ENCODE data around the gene ATP13A2.
"Not testable (repeated sequence)": the region's sequence is repeated elsewhere in the genome, so short reads cannot be mapped to it uniquely, and the experiment has no call there.

ATP13A2 gene

DNA sequence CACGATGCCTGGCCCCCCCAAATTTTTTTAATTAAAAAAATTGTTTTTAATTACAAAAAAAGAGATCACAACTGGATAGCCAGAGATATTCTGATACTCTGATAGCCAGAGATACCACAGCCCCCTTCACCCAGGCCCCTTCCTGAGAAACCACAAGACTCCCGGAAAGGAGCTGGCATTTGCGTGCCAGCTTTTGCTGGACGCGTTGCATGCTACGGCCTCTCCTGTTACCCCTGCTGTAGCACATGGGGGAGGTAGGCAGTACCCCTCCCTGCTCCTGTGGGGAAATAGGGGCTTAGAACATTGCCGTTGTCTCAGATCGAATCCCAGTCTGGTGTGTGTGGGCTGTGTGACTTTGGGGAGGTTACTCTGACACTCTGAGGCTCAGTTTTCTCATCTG lies 54.0 kb downstream of the ATP13A2 start:
- no peak for DNase-seq (ENCODE audit: low spot score)

DNA sequence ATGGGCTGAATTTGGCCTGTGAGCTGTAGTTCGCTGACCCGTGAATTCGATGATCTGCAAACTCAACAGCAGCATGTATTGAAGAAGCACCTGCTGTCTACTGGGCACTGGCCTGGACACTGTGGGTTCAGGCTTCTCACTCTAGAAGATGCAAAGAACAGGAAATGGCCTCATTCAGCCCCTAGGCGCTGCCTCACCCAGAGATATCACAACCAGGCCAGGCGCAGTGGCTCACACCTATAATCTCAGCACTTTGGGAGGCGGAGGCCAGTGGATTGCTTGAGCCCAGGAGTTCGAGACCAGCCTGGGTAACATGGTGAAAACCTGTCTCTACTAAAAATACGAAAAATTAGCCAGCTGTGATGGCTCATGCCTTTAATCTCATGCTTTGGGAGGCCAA lies 55.0 kb downstream of the ATP13A2 start:
- DNase-seq (ENCODE audit: low spot score): no peak

DNA sequence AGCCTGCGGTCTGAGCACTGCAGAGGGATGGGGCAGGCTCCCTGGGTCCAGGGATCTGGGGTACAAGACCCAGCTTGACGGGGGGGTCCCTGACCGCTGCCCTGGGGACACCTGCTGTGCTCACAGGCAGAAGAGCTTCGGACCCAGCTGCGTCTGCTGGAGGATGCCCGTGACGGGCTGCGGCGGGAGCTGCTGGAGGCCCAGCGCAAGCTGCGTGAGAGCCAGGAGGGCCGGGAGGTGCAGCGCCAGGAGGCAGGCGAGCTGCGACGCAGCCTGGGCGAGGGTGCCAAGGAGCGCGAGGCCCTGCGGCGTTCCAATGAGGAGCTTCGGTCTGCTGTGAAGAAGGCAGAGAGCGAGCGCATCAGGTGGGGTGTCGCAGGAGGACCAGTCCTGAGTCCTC lies 56.5 kb downstream of the ATP13A2 start:
- no peak for DNase-seq (ENCODE audit: low spot score)

DNA sequence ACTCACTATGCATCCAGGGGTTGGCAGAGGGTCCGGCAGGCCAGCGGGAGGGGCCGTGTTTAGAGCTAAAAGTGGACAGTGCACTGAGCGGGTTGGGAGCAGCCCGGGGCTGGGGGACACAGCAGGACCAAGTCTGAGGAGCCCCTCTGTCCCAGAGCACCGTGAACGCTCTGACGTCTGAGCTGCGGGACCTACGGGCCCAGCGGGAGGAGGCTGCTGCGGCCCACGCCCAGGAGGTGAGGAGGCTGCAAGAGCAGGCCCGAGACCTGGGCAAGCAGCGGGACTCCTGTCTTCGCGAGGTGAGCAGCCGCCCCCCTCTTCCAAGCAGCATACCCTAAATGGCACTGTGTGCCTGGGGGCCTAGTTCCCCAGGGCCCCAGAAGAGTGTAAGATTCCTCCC lies 57.1 kb downstream of the ATP13A2 start:
- no peak for DNase-seq (ENCODE audit: low spot score)

DNA sequence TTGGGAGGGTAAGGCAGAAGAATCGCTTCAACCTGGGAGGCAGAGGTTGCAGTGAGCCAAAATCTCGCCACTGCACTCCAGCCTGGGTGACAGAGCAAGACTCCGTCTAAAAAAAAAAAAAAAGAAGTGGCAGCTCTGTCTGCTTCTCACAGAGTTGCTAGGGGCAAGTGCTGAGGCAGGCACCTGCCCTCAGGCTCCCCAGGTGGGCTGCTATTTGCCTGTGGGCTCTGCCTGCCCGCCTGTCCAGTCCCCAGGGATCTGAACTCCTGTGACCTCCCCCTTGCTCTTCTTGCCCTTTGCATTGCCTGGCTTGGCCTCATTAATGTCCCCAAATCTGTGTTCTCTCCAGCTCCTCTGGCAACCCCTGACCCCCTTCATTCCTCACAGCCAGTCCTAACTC lies 59.4 kb downstream of the ATP13A2 start:
- not testable (repeated sequence) for DNase-seq (ENCODE audit: low spot score)

DNA sequence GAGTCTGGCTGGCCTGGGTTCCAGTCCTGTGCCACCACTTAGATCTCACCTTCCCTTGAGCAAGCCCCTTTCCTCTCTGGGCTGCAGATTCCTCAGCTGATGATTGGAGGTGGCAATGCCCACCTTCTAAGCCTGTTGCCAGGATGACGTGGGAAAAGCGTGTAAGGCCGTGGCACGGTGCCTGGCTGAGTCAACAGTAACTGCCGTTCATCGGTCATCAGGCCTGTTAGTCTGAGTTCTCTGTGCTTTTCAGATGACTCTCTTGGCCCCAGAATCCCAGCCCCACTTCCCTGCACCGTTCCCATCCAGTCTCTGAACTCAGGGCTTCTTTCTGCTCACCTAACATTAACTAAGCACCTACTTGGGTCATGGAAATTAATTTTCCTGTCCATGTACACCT lies 62.7 kb downstream of the ATP13A2 start:
- DNase-seq (ENCODE audit: low spot score): peak; percentile 54

DNA sequence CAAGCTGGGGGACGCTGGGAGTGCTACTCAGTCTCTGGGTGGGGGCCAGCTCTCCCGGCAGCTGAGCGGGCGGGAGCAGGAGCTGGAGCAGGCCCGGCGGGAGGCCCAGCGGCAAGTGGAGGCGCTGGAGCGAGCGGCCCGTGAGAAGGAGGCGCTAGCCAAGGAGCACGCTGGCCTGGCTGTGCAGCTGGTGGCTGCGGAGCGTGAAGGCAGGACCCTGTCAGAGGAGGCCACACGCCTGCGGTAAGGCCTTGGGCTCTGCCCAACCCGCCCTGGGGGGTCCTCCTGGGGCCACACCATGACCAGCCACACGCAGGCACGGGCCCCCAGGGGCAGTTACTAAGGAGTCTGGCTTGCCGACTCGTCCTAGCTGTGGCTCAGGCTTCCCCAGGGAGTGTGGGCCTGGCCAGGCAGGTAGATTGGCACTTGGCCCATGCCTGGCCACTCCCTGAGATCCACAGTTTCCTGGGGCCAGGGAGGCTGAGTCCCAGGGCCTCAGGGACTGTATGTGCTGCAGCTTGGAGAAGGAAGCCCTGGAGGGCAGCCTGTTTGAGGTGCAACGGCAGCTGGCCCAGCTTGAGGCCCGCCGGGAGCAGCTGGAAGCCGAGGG lies 63.3 kb downstream of the ATP13A2 start:
- not testable (repeated sequence) for DNase-seq (ENCODE audit: low spot score)

DNA sequence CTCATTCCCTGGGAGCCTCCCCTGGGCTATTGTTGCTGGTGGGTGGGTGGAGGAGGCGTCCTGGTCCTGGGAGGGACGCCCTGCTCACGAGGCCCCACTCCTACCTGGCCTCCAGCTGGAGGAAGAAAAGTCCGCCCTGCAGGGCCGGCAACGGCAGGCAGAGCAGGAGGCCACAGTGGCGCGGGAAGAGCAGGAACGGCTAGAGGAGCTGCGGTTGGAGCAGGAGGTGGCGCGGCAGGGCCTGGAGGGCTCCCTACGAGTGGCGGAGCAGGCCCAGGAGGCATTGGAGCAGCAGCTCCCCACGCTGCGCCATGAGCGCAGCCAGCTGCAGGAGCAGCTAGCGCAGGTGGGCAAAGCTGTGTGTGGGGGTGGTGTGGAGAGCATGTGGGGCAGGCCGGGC lies 65.1 kb downstream of the ATP13A2 start:
- DNase-seq (ENCODE audit: low spot score): no peak

DNA sequence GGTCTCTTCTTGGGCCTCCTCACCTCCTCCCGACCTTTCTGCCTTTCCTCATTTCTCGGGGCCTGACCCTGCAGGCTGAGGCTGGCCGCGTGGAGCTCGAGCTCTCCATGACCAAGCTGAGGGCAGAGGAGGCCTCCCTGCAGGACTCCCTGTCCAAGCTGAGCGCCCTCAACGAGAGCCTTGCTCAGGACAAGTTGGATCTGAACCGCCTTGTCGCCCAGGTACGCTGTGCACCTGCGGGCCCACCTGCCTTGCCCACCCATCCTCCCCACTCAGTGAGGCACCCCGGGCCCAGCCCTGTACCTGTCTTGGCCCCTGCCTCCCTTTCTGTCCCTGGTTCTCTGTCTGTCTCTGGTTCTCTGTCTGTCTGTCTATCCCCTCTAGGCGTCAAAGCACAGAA lies 65.5 kb downstream of the ATP13A2 start:
- not testable (repeated sequence) for DNase-seq (ENCODE audit: low spot score)

DNA sequence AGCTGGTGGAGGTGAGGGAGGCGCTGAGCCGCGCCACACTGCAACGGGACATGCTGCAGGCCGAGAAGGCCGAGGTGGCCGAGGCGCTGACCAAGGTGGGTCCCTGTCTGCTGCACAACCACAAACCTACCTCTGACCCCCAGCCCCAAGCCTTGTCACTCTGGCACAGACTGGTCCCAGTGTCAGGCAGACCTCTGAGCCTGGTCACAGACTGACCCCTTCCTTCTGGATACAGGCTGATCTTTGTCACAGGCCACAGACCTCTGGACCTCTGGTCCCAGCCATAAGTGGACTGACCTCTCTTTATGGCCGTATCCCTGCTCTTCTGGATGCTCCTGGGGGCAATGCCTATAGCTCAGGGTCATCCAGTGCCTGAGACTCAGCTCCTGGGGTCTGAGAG lies 66.2 kb downstream of the ATP13A2 start:
- DNase-seq (ENCODE audit: low spot score): not testable (repeated sequence)

DNA sequence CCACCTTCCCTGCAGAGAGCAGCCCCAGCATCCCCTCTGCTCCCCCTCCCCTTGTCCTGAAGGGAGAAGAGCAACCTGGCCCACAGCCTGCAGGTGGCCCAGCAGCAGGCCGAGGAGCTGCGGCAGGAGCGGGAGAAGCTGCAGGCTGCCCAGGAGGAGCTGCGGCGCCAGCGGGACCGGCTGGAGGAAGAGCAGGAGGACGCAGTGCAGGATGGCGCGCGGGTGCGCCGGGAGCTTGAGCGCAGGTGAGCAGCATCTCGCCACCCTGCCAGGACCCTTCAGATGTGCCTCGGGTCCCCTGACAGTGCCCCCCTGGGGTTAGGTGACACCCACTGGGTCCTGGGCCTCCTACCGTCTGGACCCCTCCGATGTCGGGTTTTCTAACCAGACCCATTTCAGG lies 67.7 kb downstream of the ATP13A2 start:
- no peak for DNase-seq (ENCODE audit: low spot score)

DNA sequence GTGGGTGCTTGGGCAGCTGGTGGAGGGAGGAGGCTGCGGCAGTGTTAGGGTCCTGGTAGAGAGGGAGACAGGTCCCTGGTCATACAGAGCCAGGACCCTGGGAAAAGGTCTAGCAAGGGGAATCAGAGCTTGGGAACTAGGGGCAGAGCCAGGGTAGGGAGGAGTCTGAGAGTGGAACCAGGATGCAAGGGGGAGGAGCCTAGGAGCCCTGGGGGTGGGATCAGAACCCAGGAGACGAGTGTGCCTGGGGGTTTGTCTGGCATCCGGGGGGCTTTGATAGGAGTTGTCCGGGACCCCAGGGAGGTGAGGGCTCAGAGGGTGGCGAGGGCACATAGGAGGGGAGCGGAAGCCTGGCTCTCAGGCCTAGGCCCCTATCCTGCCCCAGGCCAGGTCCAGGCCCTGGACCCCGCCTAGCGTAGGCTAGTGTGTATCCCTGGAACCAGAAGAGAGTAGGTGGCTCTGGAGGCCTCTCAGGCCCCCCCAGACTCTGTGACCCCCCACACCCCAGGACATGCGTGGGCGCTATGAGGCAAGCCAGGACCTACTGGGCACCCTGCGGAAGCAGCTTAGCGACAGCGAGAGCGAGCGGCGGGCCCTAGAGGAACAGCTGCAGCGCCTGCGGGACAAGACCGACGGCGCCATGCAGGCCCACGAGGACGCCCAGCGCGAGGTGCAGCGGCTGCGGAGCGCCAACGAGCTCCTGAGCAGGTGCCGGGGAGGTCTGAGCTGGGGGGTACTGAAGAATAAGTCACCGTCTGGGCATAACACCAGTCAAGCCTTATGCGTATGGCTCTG lies 72.1 kb downstream of the ATP13A2 start:
- not testable (repeated sequence) for DNase-seq (ENCODE audit: low spot score)

DNA sequence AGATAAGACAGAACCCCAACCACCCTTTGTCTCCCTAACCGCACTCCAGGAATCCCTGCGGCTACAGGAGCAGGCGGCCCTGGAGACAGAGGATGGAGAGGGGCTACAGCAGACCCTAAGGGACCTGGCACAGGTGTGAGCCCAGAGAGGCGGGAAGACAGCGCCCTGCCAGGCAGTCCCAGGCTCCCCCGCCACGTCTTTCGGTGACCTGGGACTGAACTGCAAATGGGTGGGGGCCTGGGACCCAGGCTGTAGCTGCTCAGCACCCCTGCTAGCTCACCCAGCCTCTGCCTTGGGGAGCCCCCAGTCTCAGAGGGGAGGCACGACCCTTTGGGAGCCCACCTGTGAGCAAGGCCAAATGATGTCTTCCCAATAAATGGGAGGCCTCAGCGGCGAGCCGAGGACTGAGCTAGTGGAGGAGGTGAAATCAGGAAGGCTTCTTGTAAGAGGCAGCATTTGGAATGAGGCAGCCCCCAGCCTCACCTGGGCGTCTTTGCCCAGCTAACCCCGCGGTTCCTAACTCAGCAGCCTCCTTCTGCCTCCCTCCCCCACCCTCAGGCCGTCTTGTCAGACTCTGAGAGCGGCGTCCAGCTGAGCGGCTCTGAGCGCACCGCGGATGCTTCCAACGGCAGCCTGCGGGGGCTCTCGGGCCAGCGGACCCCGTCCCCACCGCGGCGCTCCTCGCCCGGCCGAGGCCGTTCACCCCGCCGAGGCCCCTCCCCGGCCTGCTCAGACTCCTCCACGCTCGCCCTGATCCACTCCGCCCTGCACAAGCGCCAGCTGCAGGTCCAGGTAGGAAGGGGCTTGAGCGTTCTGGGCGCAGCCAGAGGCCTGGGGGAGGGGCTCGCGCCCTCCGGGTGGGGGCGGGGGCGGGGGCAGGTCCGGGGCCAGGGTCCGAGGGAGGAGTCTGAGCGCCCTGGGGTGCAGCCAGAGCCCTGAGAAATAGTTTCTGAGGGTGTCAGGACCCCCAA lies 73.1 kb downstream of the ATP13A2 start:
- no peak for DNase-seq (ENCODE audit: low spot score)

DNA sequence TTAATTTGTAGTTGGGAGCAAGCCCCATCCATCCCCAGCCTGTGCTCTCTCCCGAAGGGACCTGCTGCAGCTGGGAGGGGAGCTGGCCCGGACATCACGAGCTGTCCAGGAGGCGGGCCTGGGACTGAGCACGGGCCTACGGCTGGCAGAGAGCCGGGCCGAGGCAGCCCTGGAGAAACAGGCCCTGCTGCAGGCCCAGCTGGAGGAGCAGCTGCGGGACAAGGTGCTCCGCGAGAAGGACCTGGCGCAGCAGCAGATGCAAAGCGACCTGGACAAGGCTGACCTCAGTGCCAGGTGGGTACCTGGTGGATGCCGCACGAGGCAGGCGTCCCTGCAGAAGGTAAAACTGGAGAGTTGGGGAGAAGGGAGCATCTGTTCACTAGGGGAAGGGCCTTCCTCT lies 75.1 kb downstream of the ATP13A2 start:
- not testable (repeated sequence) for DNase-seq (ENCODE audit: low spot score)

Measured in GM03348 (cell line).